ENCODE data around the gene AXIN1. TPM values are rescaled to one million over a fixed set of nuclear protein-coding genes. Genes with fewer than 3 reads are reported as not detected.

AXIN1 gene
- total and polyA plus RNA-seq, 2 of the 8 experiments (the other 6 are each of a cell fraction or from before 2014, with no cell fraction given), result 12.5 to 41.9 TPM

- peaks cover 0 to 5% of the 10 kb centered on the region in 2 experiments; a peak in 1 of 4 replicates for H3K9me3 ChIP-seq (ENCODE audit: insufficient read depth in 2 of 2, low read depth in 1 of 2, low read length in 1 of 2)
- no peak overlapping the region for H3K56ac ChIP-seq (replicated peaks; ENCODE audit: insufficient read length, low read depth, low read length)
- no peak for TF ChIP-seq GTF2F1 (IDR thresholded peaks at IDR 0.05; ENCODE audit: borderline replicate concordance, low read depth, low read length)
- TF ChIP-seq NANOG (IDR thresholded peaks at IDR 0.05; ENCODE audit: insufficient read depth, low read depth, low read length, poor library complexity, severe bottlenecking), result no peak
- TF ChIP-seq SIN3A (conservative IDR thresholded peaks at IDR 0.05 in 1 of 2, IDR thresholded peaks at IDR 0.05 in 1 of 2; ENCODE audit: low read depth in 1 of 2, low read length in 2 of 2), result no peak
- no peak for TF ChIP-seq SRF (IDR thresholded peaks at IDR 0.05; ENCODE audit: low read depth, low read length)
- no peak for TF ChIP-seq EGR1 (IDR thresholded peaks at IDR 0.05; ENCODE audit: borderline replicate concordance, low read depth, low read length)
- no peak for TF ChIP-seq SUZ12 (IDR thresholded peaks at IDR 0.05; ENCODE audit: low read length)
- TF ChIP-seq SP4 (IDR thresholded peaks at IDR 0.05; ENCODE audit: low read length), result no peak
- TF ChIP-seq HDAC6 (IDR thresholded peaks at IDR 0.05; ENCODE audit: low read depth, low read length), result no peak
- TF ChIP-seq USF2 (IDR thresholded peaks at IDR 0.05; ENCODE audit: low read length), result no peak
- TF ChIP-seq POLR2A (IDR thresholded peaks at IDR 0.05; ENCODE audit: control extremely low read depth in 1 of 2, low read depth in 2 of 2, low read length in 2 of 2), result no peak
- H3K4me1 ChIP-seq (replicated peaks in 1 of 4; ENCODE audit: control insufficient read depth in 3 of 4, insufficient read depth in 4 of 4, low read length in 3 of 4), result peaks cover 0 to 3% (median 0%) of the 10 kb centered on the region in 4 experiments; a peak in 2 of 7 replicates
- CTCF ChIA-PET (ENCODE audit: partially characterized antibody), result no interaction called here
- DNase-seq (ENCODE audit: low read depth in 1 of 2, low spot score in 2 of 2) (no peak), FAIRE-seq (no peak)
- H3K23ac ChIP-seq (ENCODE audit: insufficient read length), result no peak overlapping the region
- no peak overlapping the region for H4K8ac ChIP-seq (ENCODE audit: extremely low read depth, insufficient read depth, low read length)
- no peak overlapping the region for H4K5ac ChIP-seq (ENCODE audit: insufficient read length, low read depth, low read length)
- peaks cover 5 to 10% (median 5%) of the 10 kb centered on the region in 4 experiments; a peak in 6 of 8 replicates for H3K36me3 ChIP-seq (ENCODE audit: control insufficient read depth in 2 of 4, insufficient read depth in 4 of 4, low read length in 3 of 4)
- peaks cover 4% of the 10 kb centered on the region; the same call in 1 of the 2 replicates for H3K23me2 ChIP-seq (ENCODE audit: low read depth, low read length)
- POLR2A ChIA-PET (ENCODE audit: partially characterized antibody), result interaction anchor here (0.8 to 3.3 kb wide), 3 partner anchors 16 to 25 kb away, joined by 3 to 13 read pairs (median 3); no protein-coding TSS in a partner anchor
- no peak overlapping the region for H2BK120ac ChIP-seq (replicated peaks; ENCODE audit: low read depth, low read length)
- 96% methylated on average over 22 of the region's 48 CpGs; no CpG with 5 or more reads in 1 of the 2 experiments for WGBS, 2 experiments (ENCODE audit: extremely low coverage in 1 of 2, insufficient coverage in 1 of 2, insufficient read length in 1 of 2, insufficient replicate concordance in 2 of 2, low coverage in 1 of 2, low lambda C conversion rate in 2 of 2, missing lambda C conversion rate in 1 of 2)
- H2BK5ac ChIP-seq (ENCODE audit: low read depth, low read length), result no peak overlapping the region
- H3K4me3 ChIP-seq (ENCODE audit: extremely low read depth in 1 of 4, insufficient read depth in 2 of 4, low read depth in 3 of 4, low read length in 4 of 4), result no peak overlapping the region
- peaks cover 0 to 2% of the 10 kb centered on the region in 2 experiments for H4K20me1 ChIP-seq (replicated peaks in 1 of 2; ENCODE audit: control insufficient read depth in 1 of 2, insufficient read depth in 2 of 2, low read length in 2 of 2)
- no peak overlapping the region for H2BK20ac ChIP-seq (ENCODE audit: low read length)
- no peak overlapping the region for H4K91ac ChIP-seq (replicated peaks; ENCODE audit: insufficient read length, low read length)
- H3K18ac ChIP-seq (ENCODE audit: extremely low read depth, low read length), result no peak overlapping the region
- no peak overlapping the region for H2BK15ac ChIP-seq (ENCODE audit: low read length)
- H3K79me1 ChIP-seq (ENCODE audit: low read depth, low read length), result no peaks in the 10 kb centered on the region; the same call in 1 of the 2 replicates
- no peak overlapping the region for H3K4me2 ChIP-seq (ENCODE audit: insufficient read depth in 1 of 2, low read depth in 2 of 2, low read length in 2 of 2)
- H3K9ac ChIP-seq (replicated peaks in 1 of 4; ENCODE audit: extremely low read depth in 1 of 4, low read depth in 3 of 4, low read length in 3 of 4), result no peak overlapping the region
- H2AK5ac ChIP-seq (ENCODE audit: low read depth, low read length), result no peak overlapping the region
- peaks cover 5 to 14% (median 9%) of the 10 kb centered on the region in 4 experiments; a peak in 6 of 7 replicates for H3K27me3 ChIP-seq (replicated peaks in 1 of 4; ENCODE audit: control insufficient read depth in 3 of 4, extremely low read depth in 1 of 4, insufficient read depth in 3 of 4, low read length in 3 of 4)
- H3K79me2 ChIP-seq (ENCODE audit: control insufficient read depth in 1 of 2, insufficient read depth in 2 of 2, low read length in 2 of 2), result no peaks in the 10 kb centered on the region
- H3K14ac ChIP-seq (ENCODE audit: insufficient read length), result no peak overlapping the region
- H2BK12ac ChIP-seq (ENCODE audit: low read depth, low read length), result no peak overlapping the region
- no peak overlapping the region for H3K27ac ChIP-seq (ENCODE audit: low read depth, low read length)
- no peak overlapping the region for H2AFZ ChIP-seq (ENCODE audit: low read length)
- no peak overlapping the region for H3K4ac ChIP-seq (replicated peaks; ENCODE audit: insufficient read length, low read depth, low read length)
Measured at GRCh38 chr16:285146-286055, 67.1 kb downstream of the AXIN1 start.
